SK-N-SH treated with all-trans-retinoic acid at 6 μM for 48 hours (cell line): Measurements from ENCODE around the gene EVC.
A peak's percentile ranks its signal among the peaks of the same experiment; 100 is the strongest.

Experiments used
- ATAC-seq: fragments of 200-7000 bp; cut with Tn5 transposase; 3 replicates; pipeline ENCODE4 v1.9.1; 2020; ENCODE audit warnings: mild to moderate bottlenecking, moderate library complexity
- ARNTL ChIP-seq: fragments of 450-650 bp; formaldehyde crosslinking; IDR thresholded peaks from 2 replicates; pipeline ENCODE4 v1.5.0; 2020; ENCODE audit warnings: low read depth, mild to moderate bottlenecking, moderate library complexity, borderline replicate concordance
- ISL1 ChIP-seq: fragments of 250-450 bp; sonication (Bioruptor Pico); IDR thresholded peaks from 2 replicates; pipeline ENCODE4 v2.1.2; 2022; ENCODE audit warnings: mild to moderate bottlenecking, moderate library complexity
- PATZ1 ChIP-seq: fragments of 250-450 bp; sonication (Bioruptor Pico); IDR thresholded peaks from 2 replicates; pipeline ENCODE4 v1.8.0; 2020; ENCODE audit warnings: mild to moderate bottlenecking, moderate library complexity, borderline replicate concordance
- POU6F1 ChIP-seq: fragments of 250-450 bp; sonication (Bioruptor Pico); IDR thresholded peaks from 2 replicates; pipeline ENCODE4 v1.8.0; 2021; ENCODE audit warnings: low read depth, mild to moderate bottlenecking, moderate library complexity, borderline replicate concordance
- RARB ChIP-seq: fragments of 250-450 bp; sonication (Bioruptor Pico); IDR thresholded peaks from 2 replicates; pipeline ENCODE4 v1.8.0; 2021; ENCODE audit warnings: mild to moderate bottlenecking, moderate library complexity
- TOX ChIP-seq: fragments of 250-450 bp; sonication (Bioruptor Pico); IDR thresholded peaks from 2 replicates; pipeline ENCODE4 v1.8.0; 2021; ENCODE audit warnings: mild to moderate bottlenecking, moderate library complexity, borderline replicate concordance
- ZFP3 ChIP-seq: fragments of 250-450 bp; sonication (Bioruptor Pico); IDR thresholded peaks from 2 replicates; pipeline ENCODE4 v1.5.0; 2020; ENCODE audit warnings: mild to moderate bottlenecking, moderate library complexity
- ZFP30 ChIP-seq: fragments of 450-650 bp; formaldehyde crosslinking; IDR thresholded peaks from 2 replicates; pipeline ENCODE4 v1.5.0; 2022; ENCODE audit warnings: mild to moderate bottlenecking, moderate library complexity
- ZNF70 ChIP-seq: fragments of 450-650 bp; formaldehyde crosslinking; IDR thresholded peaks from 2 replicates; pipeline ENCODE4 v1.5.0; 2020; ENCODE audit warnings: mild to moderate bottlenecking, moderate library complexity

The EVC gene

GRCh38 chr4:5857199-5857598 is 146.2 kb downstream of the EVC start:
- no peak for ATAC-seq
- no peak for TF ChIP-seq PATZ1 (CRISPR knock-in tag)
- TF ChIP-seq, all 23 proteins: peak for 0

GRCh38 chr4:5858020-5858769 is 147.2 kb downstream of the EVC start:
- TF ChIP-seq ZFP3 (CRISPR knock-in tag) (no peak), ZFP30 (CRISPR knock-in tag) (no peak), RARB (CRISPR knock-in tag) (no peak), ISL1 (CRISPR knock-in tag) (no peak), TOX (CRISPR knock-in tag) (no peak), ZNF70 (CRISPR knock-in tag) (0 out of 2 replicates have a peak, but pooled peaks have one; percentile 41), ARNTL (CRISPR knock-in tag) (no peak)
- ATAC-seq: no peak

GRCh38 chr4:5863461-5864113 is 152.6 kb downstream of the EVC start:
- TF ChIP-seq ZFP3 (CRISPR knock-in tag) (no peak), ISL1 (CRISPR knock-in tag) (0 out of 2 replicates have a peak, but pooled peaks have one; percentile 10), POU6F1 (CRISPR knock-in tag) (no peak)
- ATAC-seq: no peak
